22Rv1 (cell line): ENCODE data around the gene NPC1.

Experiments
- ZFX ChIP-seq: fragments of 450-650 bp; IDR thresholded peaks from 2 replicates; pipeline ENCODE4 v1.6.1; 2017; ENCODE audit warnings: antibody characterized with exemption, borderline replicate concordance
- TF ChIP-seq, protein P1 (sequence below): fragments of 450-650 bp; IDR thresholded peaks from 2 replicates; pipeline ENCODE4 v1.5.1; 2017; ENCODE audit warnings: mild to moderate bottlenecking

DNA sequence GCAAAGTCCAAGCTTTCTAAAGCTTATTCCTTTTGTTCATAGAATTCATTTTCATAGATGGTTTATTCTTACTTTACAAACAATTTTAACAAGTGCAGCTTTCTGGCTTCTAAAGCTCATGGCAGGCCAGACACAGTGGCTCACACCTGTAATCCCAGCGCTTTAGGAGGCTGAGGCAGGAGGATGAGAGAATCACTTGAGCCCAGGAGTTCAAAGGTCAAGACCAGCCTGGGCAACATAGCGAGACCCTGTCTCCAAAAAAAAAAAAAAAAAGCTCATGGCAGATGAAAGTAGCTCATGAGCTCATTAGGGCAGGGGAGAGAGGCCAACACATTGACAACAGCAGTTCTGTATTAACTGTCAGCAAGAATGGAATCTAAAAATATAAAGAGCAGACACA is 28.1 kb upstream of the NPC1 start:
- TF ChIP-seq, protein P1, sequence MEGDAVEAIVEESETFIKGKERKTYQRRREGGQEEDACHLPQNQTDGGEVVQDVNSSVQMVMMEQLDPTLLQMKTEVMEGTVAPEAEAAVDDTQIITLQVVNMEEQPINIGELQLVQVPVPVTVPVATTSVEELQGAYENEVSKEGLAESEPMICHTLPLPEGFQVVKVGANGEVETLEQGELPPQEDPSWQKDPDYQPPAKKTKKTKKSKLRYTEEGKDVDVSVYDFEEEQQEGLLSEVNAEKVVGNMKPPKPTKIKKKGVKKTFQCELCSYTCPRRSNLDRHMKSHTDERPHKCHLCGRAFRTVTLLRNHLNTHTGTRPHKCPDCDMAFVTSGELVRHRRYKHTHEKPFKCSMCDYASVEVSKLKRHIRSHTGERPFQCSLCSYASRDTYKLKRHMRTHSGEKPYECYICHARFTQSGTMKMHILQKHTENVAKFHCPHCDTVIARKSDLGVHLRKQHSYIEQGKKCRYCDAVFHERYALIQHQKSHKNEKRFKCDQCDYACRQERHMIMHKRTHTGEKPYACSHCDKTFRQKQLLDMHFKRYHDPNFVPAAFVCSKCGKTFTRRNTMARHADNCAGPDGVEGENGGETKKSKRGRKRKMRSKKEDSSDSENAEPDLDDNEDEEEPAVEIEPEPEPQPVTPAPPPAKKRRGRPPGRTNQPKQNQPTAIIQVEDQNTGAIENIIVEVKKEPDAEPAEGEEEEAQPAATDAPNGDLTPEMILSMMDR, result no peak
- no peak for TF ChIP-seq ZFX
